CD4-positive, alpha-beta T cell treated with Interleukin-4 for 1 hour (primary cell): ENCODE results near the gene IRF2BP2.

Experiments used
- DNase-seq, 2 donors: peaks; one replicate each; pipeline ENCODE4 v3.0.0-alpha.2; 2020 to 2022

IRF2BP2 gene

GRCh38 chr1:234633246-234634003, 23.4 kb upstream of the IRF2BP2 start:
- DNase-seq: no peak

GRCh38 chr1:234632225-234632624, 22.2 kb upstream of the IRF2BP2 start:
- DNase-seq: no peak

GRCh38 chr1:234631721-234632125, 21.7 kb upstream of the IRF2BP2 start:
- no peak for DNase-seq

- no peak for DNase-seq
Observed at GRCh38 chr1:234629026-234629425, 19.0 kb upstream of the IRF2BP2 start.

GRCh38 chr1:234628089-234628488, 18.1 kb upstream of the IRF2BP2 start:
- DNase-seq: no peak

GRCh38 chr1:234627009-234627950, 17.3 kb upstream of the IRF2BP2 start:
- DNase-seq: no peak

GRCh38 chr1:234626391-234626790, 16.4 kb upstream of the IRF2BP2 start:
- no peak for DNase-seq

GRCh38 chr1:234624724-234625117, 14.7 kb upstream of the IRF2BP2 start:
- DNase-seq: no peak

- no peak for DNase-seq
Observed at GRCh38 chr1:234621657-234622335, 11.8 kb upstream of the IRF2BP2 start.

GRCh38 chr1:234621127-234621468, 11.1 kb upstream of the IRF2BP2 start:
- no peak for DNase-seq

- DNase-seq: no peak
Observed at GRCh38 chr1:234620272-234621126, 10.5 kb upstream of the IRF2BP2 start.

- no peak for DNase-seq
Observed at GRCh38 chr1:234619794-234620247, 9.8 kb upstream of the IRF2BP2 start.

GRCh38 chr1:234619071-234619480, 9.1 kb upstream of the IRF2BP2 start:
- DNase-seq: no peak

- DNase-seq: no peak
Observed at GRCh38 chr1:234618737-234619049, 8.7 kb upstream of the IRF2BP2 start.

- no peak for DNase-seq
Observed at GRCh38 chr1:234617986-234618736, 8.2 kb upstream of the IRF2BP2 start.

GRCh38 chr1:234617131-234617985, 7.4 kb upstream of the IRF2BP2 start:
- DNase-seq: no peak

GRCh38 chr1:234616644-234617043, 6.7 kb upstream of the IRF2BP2 start:
- no peak for DNase-seq

GRCh38 chr1:234614081-234614489, 4.1 kb upstream of the IRF2BP2 start:
- no peak for DNase-seq

GRCh38 chr1:234613128-234613875, 3.3 kb upstream of the IRF2BP2 start:
- DNase-seq: peak; percentile 14 to 18
